GM18909 (cell line): ENCODE data around the gene TUBA1A.
"Not testable (repeated sequence)": the region's sequence is repeated elsewhere in the genome, so short reads cannot be mapped to it uniquely, and the experiment has no call there.

Source experiments
- ATAC-seq: cut with Tn5 transposase; IDR thresholded peaks from one replicate; pipeline ENCODE4 v1.9.1; 2021; ENCODE audit warnings: mild to moderate bottlenecking; ENCODE audit not compliant: unreplicated experiment, poor library complexity

The TUBA1A gene

GRCh38 chr12:49161092-49161795 is 27.6 kb downstream of the TUBA1A start:
- no peak for ATAC-seq

GRCh38 chr12:49160399-49160798 is 28.5 kb downstream of the TUBA1A start:
- no peak for ATAC-seq

- no peak for ATAC-seq
These were observed 34.7 kb downstream of the TUBA1A start for GRCh38 chr12:49154221-49154620.

GRCh38 chr12:49147384-49147783 is 41.5 kb downstream of the TUBA1A start:
- ATAC-seq: no peak

GRCh38 chr12:49146406-49146805 is 42.5 kb downstream of the TUBA1A start:
- no peak for ATAC-seq

GRCh38 chr12:49144384-49144783 is 44.5 kb downstream of the TUBA1A start:
- ATAC-seq: no peak

- ATAC-seq: no peak
These were observed 49.9 kb downstream of the TUBA1A start for GRCh38 chr12:49138999-49139398.

GRCh38 chr12:49138587-49138986 is 50.3 kb downstream of the TUBA1A start:
- ATAC-seq: no peak

- ATAC-seq: no peak
These were observed 51.4 kb downstream of the TUBA1A start for GRCh38 chr12:49137476-49137875.

- ATAC-seq: not testable (repeated sequence)
These were observed 51.9 kb downstream of the TUBA1A start for GRCh38 chr12:49136997-49137396.
